Stimulated activated CD4-positive, alpha-beta T cell treated with anti-CD3 and anti-CD28 coated beads, Interleukin-1b, Interleukin-23, amount 100 ng/mL, for 4 hours (primary cell): ENCODE data around the gene GDPD5.

Experiments used
- DNase-seq, 2 donors: peaks; one replicate each; pipeline ENCODE4 v3.0.0-alpha.2; 2020; ENCODE audit warnings: low read depth in 2 of 2

GDPD5 gene

GRCh38 chr11:75492181-75492820, 33.4 kb downstream of the GDPD5 start:
- DNase-seq, result peak; percentile 42 to 43

- DNase-seq, result no peak
These were observed 34.3 kb downstream of the GDPD5 start for GRCh38 chr11:75491465-75491864.

GRCh38 chr11:75490221-75491181, 35.2 kb downstream of the GDPD5 start:
- no peak for DNase-seq

- DNase-seq, result no peak
These were observed 38.4 kb downstream of the GDPD5 start for GRCh38 chr11:75487365-75487764.

- no peak for DNase-seq
These were observed 40.0 kb downstream of the GDPD5 start for GRCh38 chr11:75485742-75486141.

- DNase-seq, result no peak
These were observed 42.7 kb downstream of the GDPD5 start for GRCh38 chr11:75482931-75483469.

GRCh38 chr11:75481922-75482606, 43.7 kb downstream of the GDPD5 start:
- DNase-seq, result no peak

GRCh38 chr11:75481223-75481921, 44.4 kb downstream of the GDPD5 start:
- DNase-seq, result no peak

GRCh38 chr11:75480185-75481175, 45.3 kb downstream of the GDPD5 start:
- DNase-seq, result no peak

GRCh38 chr11:75479597-75480145, 46.1 kb downstream of the GDPD5 start:
- DNase-seq, result no peak

GRCh38 chr11:75478783-75479596, 46.8 kb downstream of the GDPD5 start:
- no peak for DNase-seq

GRCh38 chr11:75477614-75477935, 48.2 kb downstream of the GDPD5 start:
- no peak for DNase-seq

GRCh38 chr11:75476739-75477613, 48.8 kb downstream of the GDPD5 start:
- DNase-seq, result no peak

- no peak for DNase-seq
These were observed 49.7 kb downstream of the GDPD5 start for GRCh38 chr11:75475767-75476650.

- DNase-seq, result peak; percentile 23 to 24
These were observed 50.6 kb downstream of the GDPD5 start for GRCh38 chr11:75474878-75475766.

- no peak for DNase-seq
These were observed 51.5 kb downstream of the GDPD5 start for GRCh38 chr11:75474240-75474639.
